Activated naive CD8-positive, alpha-beta T cell treated with anti-CD3 and anti-CD28 coated beads for 36 hours (primary cell): ENCODE data around the gene DHRS12. TPM values are rescaled to one million over a fixed set of nuclear protein-coding genes. Genes with fewer than 3 reads are reported as not detected.

Experiments used
- DNase-seq: peaks from one replicate; pipeline ENCODE4 v3.0.0; 2021
- H3K27ac Mint-ChIP-seq: one replicate; pipeline ENCODE4 v1.8.0; 2022; ENCODE audit warnings: mild to moderate bottlenecking, moderate library complexity, mixed read lengths
- H3K27me3 Mint-ChIP-seq: one replicate; pipeline ENCODE4 v1.8.0; 2022; ENCODE audit warnings: mild to moderate bottlenecking, mixed read lengths
- H3K36me3 Mint-ChIP-seq: one replicate; pipeline ENCODE4 v1.8.0; 2021; ENCODE audit warnings: mild to moderate bottlenecking, mixed read lengths
- H3K4me1 Mint-ChIP-seq: one replicate; pipeline ENCODE4 v1.8.0; 2021; ENCODE audit warnings: mixed read lengths
- H3K4me3 Mint-ChIP-seq: one replicate; pipeline ENCODE4 v1.8.0; 2022; ENCODE audit warnings: mild to moderate bottlenecking, moderate library complexity, mixed read lengths
- H3K9me3 Mint-ChIP-seq: one replicate; pipeline ENCODE4 v1.8.0; 2022; ENCODE audit warnings: mixed read lengths
- total RNA-seq, 2 experiments: library from RNA; stranded (reverse); gene quantifications; one replicate each; pipeline ENCODE4 v1.2.3, GENCODE V29; 2021

The DHRS12 gene
- total RNA-seq, 2 experiments from 2014 or later = 9.7 to 9.9 TPM

DNA sequence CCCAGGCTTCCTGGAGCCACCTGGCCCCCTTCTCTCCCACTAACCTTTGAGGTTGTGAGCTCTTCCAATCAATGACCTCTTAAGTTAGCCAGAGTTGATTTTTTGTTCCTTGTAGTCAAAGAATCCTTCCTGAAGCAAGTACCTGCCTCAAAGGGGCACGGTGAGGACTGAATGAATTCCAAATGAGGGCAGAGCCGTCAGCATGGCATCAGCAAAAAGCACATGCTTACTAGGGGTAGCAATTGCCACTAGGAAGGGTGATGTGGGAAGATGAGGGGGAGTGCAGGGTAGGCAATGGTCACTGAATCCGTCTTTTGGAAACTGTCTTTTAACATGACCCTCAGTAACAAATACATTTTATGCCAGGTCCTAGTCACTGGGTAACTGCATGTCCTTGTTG, 15.6 kb upstream of the DHRS12 start:
- Mint-ChIP-seq H3K4me1 (peaks cover 93% of the 10 kb centered on the region), H3K27ac (peak overlapping the region; percentile 98), H3K27me3 (no peaks in the 10 kb centered on the region), H3K36me3 (peaks cover 1% of the 10 kb centered on the region), H3K9me3 (no peaks in the 10 kb centered on the region), H3K4me3 (peak overlapping the region; percentile 82)
- DNase-seq = no peak

DNA sequence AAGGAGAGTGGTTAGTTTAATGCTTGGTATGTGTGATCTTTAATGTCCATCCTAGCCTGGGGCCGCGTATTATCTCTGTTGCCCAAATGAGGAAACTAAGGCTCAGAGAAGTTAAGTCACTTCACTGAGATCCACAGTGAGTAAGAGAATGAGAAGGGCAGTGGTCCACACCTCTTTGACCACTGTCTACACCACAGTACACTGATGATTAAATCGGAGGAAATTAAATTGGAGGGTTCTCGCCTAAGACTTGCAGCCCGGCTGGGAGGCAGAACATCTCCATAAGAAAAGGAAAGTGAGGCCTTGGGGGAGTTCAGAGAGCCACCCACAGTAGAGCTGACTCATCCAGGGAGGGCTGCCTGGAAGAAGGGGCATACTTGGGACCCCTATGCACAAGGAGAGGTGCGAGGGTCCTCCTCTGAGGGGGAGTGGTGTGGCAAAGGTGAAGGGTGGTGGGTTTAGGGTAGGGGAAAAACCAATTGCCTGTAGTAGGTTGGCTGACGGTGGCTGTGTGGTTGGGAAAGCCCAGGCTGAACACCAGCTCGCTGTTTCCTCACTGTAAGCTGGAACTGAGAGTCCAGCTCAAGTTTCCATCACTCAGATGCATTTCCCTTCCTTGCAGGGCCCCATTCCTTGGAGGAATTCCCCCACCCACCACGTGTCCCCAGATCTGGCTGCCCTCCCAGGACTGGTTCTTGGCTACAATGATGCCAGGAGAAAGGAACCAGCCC, 15.0 kb upstream of the DHRS12 start:
- Mint-ChIP-seq H3K4me3 (peak overlapping the region; percentile 82), H3K4me1 (peaks cover 93% of the 10 kb centered on the region), H3K36me3 (peaks cover 1% of the 10 kb centered on the region), H3K9me3 (no peaks in the 10 kb centered on the region), H3K27ac (peak overlapping the region; percentile 98), H3K27me3 (no peaks in the 10 kb centered on the region)
- peak; percentile 74 for DNase-seq

DNA sequence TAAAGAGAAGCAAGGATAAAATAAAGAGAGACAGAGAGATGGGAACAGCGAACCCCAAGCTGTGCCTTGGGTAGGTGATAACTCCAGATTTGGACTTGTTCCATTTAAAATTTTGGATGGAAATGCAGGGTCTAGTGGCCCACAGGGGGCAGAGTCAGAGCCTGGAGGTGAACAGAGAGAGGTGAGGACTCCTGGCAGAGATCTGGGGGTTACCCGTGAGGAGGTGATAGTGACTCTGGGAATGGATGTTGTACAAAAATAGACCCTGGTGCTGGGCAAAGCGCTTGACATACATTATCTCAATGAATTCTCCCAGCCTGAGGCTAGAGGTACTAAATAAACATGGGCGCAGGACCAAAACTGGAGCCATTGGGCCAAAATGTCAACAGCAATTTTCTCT, 14.3 kb upstream of the DHRS12 start:
- no peak for DNase-seq
- H3K9me3 Mint-ChIP-seq = no peaks in the 10 kb centered on the region
- peaks cover 90% of the 10 kb centered on the region for H3K4me1 Mint-ChIP-seq
- peak overlapping the region; percentile 82 for H3K4me3 Mint-ChIP-seq
- H3K27ac Mint-ChIP-seq = peak overlapping the region; percentile 98
- H3K27me3 Mint-ChIP-seq = no peaks in the 10 kb centered on the region
- H3K36me3 Mint-ChIP-seq = peaks cover 1% of the 10 kb centered on the region

DNA sequence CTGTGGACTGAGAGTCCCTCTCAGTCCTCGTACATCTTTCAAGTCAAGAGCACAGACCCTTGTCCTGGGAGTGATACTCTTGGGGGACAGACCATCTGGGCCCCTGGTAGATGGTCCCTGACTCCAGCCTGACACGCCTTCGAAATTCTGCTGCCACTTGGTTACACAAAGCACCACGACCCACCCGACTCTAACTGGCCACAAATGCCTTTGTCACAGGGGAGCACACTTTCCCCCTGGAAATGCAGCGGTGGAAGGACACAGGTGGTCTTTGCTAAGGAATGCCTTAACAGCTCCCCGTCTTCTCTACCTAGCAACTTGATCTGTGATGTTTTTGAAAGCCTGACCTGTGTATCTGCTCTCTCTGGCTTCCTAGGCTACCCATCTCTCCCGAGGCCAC, 13.8 kb upstream of the DHRS12 start:
- no peak overlapping the region for H3K4me3 Mint-ChIP-seq
- H3K9me3 Mint-ChIP-seq = no peaks in the 10 kb centered on the region
- DNase-seq = no peak
- H3K27ac Mint-ChIP-seq = peak overlapping the region; percentile 98
- no peaks in the 10 kb centered on the region for H3K27me3 Mint-ChIP-seq
- peaks cover 86% of the 10 kb centered on the region for H3K4me1 Mint-ChIP-seq
- H3K36me3 Mint-ChIP-seq = peaks cover 1% of the 10 kb centered on the region

DNA sequence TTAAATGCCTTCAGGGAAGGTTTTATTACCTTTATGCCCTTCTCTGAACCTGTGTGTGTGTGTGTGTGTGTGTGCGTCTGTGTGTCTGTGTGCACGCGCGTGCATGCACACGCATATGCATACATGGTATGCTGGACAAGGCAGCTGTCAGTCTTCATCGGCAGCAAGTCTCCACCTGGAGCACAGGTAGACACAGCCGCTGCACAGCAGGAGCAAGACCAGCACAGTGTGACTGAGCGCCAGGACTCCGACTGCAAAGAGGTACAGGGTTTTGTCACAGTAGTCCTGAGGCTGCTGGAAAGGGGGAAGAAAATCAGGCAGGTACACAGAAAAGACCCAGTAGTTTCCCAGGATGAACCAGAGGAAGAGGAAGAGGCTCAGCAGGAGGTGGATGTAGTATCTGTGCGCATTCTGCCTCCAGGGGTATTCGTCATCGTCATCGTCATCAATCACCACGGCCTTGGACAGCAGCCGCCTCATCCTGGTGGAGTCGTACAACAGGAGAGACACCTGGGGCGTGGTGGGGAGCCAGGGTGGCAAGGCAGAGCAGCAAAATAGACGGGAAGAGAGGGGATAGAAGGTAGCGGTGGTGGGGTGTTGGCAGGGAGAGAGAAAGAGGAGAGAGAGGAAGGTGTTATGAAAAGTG, 12.8 kb upstream of the DHRS12 start:
- Mint-ChIP-seq H3K4me1 (peaks cover 85% of the 10 kb centered on the region), H3K36me3 (peaks cover 1% of the 10 kb centered on the region), H3K4me3 (no peak overlapping the region), H3K9me3 (no peaks in the 10 kb centered on the region), H3K27ac (peak overlapping the region; percentile 98), H3K27me3 (no peaks in the 10 kb centered on the region)
- DNase-seq = no peak

DNA sequence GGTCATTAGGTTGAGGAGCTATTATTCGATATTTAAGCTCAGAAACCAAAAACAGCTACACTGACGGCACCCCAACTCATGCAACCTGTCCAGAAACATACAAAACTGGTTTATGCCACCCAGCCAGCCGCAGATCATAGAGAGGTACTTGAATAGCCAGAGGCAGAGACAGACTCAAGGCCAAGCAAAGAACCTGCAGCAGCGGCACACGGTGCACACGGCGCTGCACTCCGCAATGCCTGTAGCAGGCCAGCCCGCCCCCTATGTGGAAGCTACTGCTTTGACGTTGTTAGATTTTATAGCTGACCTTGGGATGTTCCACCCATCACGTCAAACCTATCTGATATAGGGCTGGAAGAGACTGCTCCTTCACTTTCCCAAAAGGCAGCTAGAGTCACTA, 11.9 kb upstream of the DHRS12 start:
- Mint-ChIP-seq H3K27ac (peak overlapping the region; percentile 98), H3K27me3 (no peaks in the 10 kb centered on the region), H3K36me3 (peaks cover 3% of the 10 kb centered on the region), H3K4me1 (peaks cover 82% of the 10 kb centered on the region), H3K9me3 (no peaks in the 10 kb centered on the region), H3K4me3 (peak overlapping the region; percentile 57)
- no peak for DNase-seq

DNA sequence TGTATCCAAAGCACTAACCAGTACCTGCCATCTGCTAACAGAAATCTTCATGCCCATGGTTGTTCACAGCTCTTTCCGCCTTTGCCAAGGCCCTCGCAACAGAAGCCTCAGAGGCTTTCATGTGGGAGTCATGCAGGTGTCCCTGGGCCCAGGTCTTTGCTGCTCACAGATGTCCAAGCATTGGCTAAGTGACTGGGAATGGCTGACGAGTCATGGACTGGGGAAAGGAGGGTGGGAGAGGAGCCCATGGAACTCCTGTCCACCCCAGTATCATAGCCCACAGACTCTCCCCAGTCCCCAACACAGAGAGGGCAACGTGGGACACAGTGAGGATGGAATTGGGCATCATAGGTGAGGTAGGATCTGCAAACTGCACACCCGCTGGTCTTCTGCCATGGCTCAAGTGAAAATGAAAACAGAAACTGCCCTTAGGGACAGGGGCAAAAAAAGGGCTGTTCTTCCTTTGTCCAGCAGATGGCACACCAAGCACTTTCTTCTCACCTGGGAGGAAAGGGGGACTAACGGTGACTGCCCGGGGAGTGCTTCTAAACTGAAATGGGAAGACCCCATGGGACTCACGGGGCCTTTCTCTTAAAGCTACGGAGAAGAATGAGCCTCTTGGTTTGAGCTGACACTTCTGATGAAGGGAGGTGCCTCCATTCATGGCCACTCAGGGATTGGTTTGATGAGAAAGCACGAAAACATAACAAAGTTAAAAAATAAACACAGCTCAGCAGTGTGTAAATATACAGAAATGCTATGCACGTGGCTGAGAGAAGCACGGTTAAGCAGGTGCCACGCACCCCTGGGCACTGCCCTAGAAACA, 11.1 kb upstream of the DHRS12 start:
- peaks cover 74% of the 10 kb centered on the region for H3K4me1 Mint-ChIP-seq
- DNase-seq = peak; percentile 74
- H3K9me3 Mint-ChIP-seq = no peaks in the 10 kb centered on the region
- H3K36me3 Mint-ChIP-seq = peaks cover 3% of the 10 kb centered on the region
- no peaks in the 10 kb centered on the region for H3K27me3 Mint-ChIP-seq
- H3K27ac Mint-ChIP-seq = peak overlapping the region; percentile 98
- peak overlapping the region; percentile 57 for H3K4me3 Mint-ChIP-seq

DNA sequence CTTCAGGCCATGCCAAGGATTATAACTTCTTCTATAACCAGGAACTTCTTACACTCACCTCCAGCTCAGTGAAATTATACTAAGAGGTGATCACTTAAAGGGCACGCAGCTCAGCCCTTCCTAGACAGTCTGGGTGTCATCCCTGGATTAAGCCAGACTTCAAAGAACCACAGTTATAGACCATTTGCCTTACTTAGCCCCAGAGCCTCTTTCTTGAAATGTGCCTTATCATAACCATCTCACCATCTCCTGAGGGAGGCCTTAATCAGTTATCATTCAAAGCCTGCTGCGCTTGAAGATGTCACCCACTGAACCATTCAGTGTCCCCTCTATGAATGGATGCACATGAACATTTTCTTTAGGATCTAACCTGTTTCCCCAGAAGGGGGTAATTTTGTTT, 10.1 kb upstream of the DHRS12 start:
- no peaks in the 10 kb centered on the region for H3K27me3 Mint-ChIP-seq
- H3K9me3 Mint-ChIP-seq = no peaks in the 10 kb centered on the region
- no peak for DNase-seq
- peaks cover 12% of the 10 kb centered on the region for H3K36me3 Mint-ChIP-seq
- H3K4me1 Mint-ChIP-seq = peaks cover 68% of the 10 kb centered on the region
- no peak overlapping the region for H3K4me3 Mint-ChIP-seq
- peak overlapping the region; percentile 98 for H3K27ac Mint-ChIP-seq

DNA sequence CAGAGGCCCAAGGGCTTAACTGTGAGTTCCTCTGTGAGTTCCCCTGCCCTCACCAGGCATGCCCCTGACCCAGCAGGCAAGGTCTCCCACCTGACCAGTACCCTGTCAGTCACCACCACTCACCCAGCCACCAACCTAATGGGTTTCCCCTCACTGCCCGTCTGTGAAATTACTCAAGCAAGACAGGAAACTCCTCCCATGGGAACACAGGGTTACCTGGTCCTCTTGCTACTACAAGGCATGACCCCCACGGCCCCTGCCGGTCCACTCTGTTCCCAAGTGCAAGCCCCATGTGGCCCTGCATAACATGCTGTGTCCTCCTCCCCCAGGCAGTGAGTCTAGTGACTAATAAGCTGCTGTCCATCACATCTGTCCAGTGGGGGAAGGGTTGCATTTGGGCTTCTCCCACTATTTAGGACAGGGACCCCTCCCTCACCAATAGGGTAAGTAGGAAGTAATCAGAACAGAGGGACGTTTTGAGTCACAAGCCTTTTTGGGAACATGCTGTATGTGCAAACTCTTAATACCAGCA, 8.0 kb upstream of the DHRS12 start:
- Mint-ChIP-seq H3K4me3 (no peak overlapping the region), H3K27me3 (no peaks in the 10 kb centered on the region), H3K36me3 (peaks cover 18% of the 10 kb centered on the region), H3K27ac (peak overlapping the region; percentile 56), H3K9me3 (peaks cover 2% of the 10 kb centered on the region), H3K4me1 (peaks cover 55% of the 10 kb centered on the region)
- no peak for DNase-seq

DNA sequence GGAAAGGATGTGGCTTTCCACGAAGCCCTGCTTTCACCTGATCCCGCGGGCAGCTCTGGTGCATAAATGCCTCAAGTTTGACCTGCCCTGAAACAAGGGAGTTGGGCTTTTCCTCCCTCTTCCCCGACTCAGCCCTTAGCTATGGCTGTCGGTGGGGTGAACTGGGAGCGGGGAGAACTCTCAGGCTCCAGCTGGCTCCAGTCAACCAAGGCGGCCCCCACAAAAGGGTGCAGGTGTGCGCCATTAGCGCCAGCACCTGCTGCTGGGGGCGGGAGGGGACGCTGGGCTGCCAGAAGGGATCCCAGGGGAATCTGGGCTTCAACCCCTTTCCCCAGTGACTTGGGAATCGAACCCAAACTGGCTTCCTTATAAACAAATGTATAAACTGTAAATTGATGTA, 7.1 kb upstream of the DHRS12 start:
- Mint-ChIP-seq H3K4me1 (peaks cover 54% of the 10 kb centered on the region), H3K27me3 (no peaks in the 10 kb centered on the region), H3K27ac (peak overlapping the region; percentile 56), H3K36me3 (peaks cover 24% of the 10 kb centered on the region), H3K9me3 (peaks cover 2% of the 10 kb centered on the region), H3K4me3 (no peak overlapping the region)
- no peak for DNase-seq

DNA sequence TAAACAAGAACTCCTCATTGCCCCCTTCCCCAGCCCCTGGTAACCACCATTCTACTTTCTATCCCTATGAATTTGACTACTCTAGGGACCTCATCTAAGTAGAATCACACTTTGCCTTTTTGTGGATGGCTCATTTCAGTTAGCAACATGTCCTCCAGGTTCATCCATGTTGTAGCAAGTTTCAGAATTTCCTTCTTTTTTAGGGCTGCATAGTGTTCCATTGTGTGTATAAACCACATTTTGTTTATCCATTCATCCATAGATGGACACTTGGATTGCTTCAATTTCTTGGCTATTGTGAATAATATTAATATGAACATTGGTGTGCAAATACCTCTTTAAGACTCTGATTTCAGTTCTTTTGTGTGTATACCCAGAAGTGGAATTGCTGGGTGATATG, 4.8 kb upstream of the DHRS12 start:
- Mint-ChIP-seq H3K27ac (peak overlapping the region; percentile 46), H3K27me3 (no peaks in the 10 kb centered on the region), H3K4me1 (peaks cover 50% of the 10 kb centered on the region), H3K4me3 (no peak overlapping the region), H3K36me3 (peaks cover 41% of the 10 kb centered on the region), H3K9me3 (peaks cover 2% of the 10 kb centered on the region)
- no peak for DNase-seq

DNA sequence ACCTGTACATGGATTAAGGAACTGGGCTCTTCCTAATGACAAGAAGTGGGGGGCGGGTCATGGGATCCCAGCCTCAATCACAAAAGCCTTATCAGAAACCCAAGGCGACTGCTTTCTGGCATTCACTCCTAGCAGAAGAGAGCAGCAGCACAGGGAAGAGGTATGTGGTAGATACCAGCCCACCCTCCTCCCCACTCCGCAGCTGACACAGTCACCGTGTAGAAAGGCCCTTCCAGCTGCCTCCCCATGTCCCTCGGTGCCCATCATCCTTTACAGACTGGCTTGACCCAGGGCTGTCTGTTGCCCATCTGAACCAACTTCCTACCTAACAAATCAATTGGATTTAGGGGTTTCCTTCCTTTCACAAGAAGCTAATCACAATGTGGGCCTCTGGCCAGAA, 3.1 kb upstream of the DHRS12 start:
- Mint-ChIP-seq H3K27me3 (no peaks in the 10 kb centered on the region), H3K4me1 (peaks cover 54% of the 10 kb centered on the region), H3K36me3 (peaks cover 44% of the 10 kb centered on the region), H3K9me3 (peaks cover 2% of the 10 kb centered on the region), H3K27ac (peak overlapping the region; percentile 49), H3K4me3 (no peak overlapping the region)
- DNase-seq = no peak

DNA sequence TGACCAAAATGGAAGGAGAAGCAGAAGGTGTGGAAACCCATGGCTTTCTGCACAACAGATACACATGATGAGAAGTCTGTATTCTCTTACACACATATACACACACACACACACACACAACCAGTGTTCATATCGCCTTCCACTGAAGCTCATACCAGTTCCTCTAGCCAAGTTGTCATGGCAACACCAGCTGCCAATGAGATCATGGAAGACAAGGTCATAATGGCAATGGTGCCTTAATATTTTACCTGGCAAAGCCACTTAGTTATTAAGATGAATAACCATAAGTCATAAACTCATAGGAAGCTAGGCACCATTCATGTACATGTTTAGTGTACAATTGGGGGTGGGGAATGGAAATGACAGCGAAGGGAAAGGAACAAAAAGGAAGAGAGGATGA, 2.6 kb upstream of the DHRS12 start:
- DNase-seq = no peak
- Mint-ChIP-seq H3K27ac (peak overlapping the region; percentile 98), H3K36me3 (peaks cover 44% of the 10 kb centered on the region), H3K4me3 (no peak overlapping the region), H3K9me3 (peaks cover 2% of the 10 kb centered on the region), H3K4me1 (peaks cover 54% of the 10 kb centered on the region), H3K27me3 (no peaks in the 10 kb centered on the region)

DNA sequence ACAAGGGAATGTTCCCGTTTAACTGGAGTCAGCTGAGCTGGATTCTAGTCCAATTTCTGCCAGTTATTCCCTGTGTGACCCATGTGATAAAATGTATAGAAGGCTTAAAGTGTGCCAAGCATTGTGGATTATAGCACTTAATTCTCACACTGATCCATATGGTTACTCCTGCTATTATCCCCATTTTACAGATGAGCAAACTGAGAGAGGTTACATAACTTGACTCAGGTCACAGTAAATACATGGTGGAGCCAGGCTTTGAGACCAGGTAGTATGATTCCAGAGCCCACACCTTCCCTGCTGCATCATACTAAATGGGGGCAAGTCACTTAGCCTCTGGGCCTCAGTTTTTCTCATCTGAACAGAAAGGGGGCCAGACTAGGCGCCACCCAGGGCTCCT, 2.0 kb upstream of the DHRS12 start:
- Mint-ChIP-seq H3K27ac (peak overlapping the region; percentile 98), H3K4me1 (peaks cover 55% of the 10 kb centered on the region), H3K9me3 (peaks cover 2% of the 10 kb centered on the region), H3K36me3 (peaks cover 43% of the 10 kb centered on the region), H3K4me3 (peak overlapping the region; percentile 95), H3K27me3 (no peaks in the 10 kb centered on the region)
- DNase-seq = no peak

DNA sequence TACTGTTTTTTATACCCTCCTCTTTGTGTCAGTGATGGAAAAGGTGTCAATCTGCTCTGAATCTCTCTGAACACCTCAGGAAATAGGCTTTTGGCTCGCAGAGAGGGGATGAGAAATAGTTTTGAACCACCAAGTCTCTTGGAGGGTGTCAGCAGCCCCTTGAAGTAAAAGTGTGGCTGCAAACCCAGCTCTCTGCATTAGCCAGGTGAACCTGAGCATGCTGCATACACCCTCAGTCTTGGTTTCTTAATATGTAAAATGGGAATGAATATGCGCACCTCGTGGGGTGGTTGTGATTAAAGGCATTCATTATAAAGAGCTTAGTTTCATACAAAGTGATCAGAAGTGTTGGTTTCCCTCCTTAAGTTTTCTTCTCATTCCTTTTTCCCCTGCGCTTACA, 1.4 kb upstream of the DHRS12 start:
- Mint-ChIP-seq H3K36me3 (peaks cover 43% of the 10 kb centered on the region), H3K9me3 (peaks cover 2% of the 10 kb centered on the region), H3K4me3 (peak overlapping the region; percentile 95), H3K27ac (peak overlapping the region; percentile 98), H3K27me3 (no peaks in the 10 kb centered on the region), H3K4me1 (peaks cover 57% of the 10 kb centered on the region)
- no peak for DNase-seq
